Karpas-422 (cell line): ENCODE measurements around the gene RNF123. TPM values are rescaled to one million over a fixed set of nuclear protein-coding genes. Genes with fewer than 3 reads are reported as not detected.

ENCODE experiments used
- DNase-seq: peaks from one replicate; pipeline ENCODE4 v3.0.0-alpha.2; 2015
- H2AFZ ChIP-seq: fragments of 200-600 bp; sonication (generic); 2 replicates; pipeline ENCODE4 v1.6.1; 2014; ENCODE audit warnings: antibody characterized with exemption, low read length, mixed read lengths
- H3K27ac ChIP-seq: fragments of 200-600 bp; sonication (generic); 2 replicates; pipeline ENCODE4 v1.5.1; 2014; ENCODE audit warnings: mild to moderate bottlenecking, low read length, moderate library complexity
- H3K27me3 ChIP-seq: fragments of 200-600 bp; sonication (generic); 2 replicates; pipeline ENCODE4 v1.6.1; 2014; ENCODE audit warnings: low read length, mixed read lengths
- H3K36me3 ChIP-seq: fragments of 200-600 bp; sonication (generic); 2 replicates; pipeline ENCODE4 v1.6.1; 2014; ENCODE audit warnings: low read length, mixed read lengths; ENCODE audit not compliant: insufficient read depth
- H3K4me1 ChIP-seq: fragments of 200-600 bp; sonication (generic); 2 replicates; pipeline ENCODE4 v1.6.1; 2014; ENCODE audit warnings: mild to moderate bottlenecking, low read length, mixed read lengths
- H3K4me2 ChIP-seq: fragments of 200-600 bp; sonication (generic); 2 replicates; pipeline ENCODE4 v1.6.1; 2014; ENCODE audit warnings: low read length, low read depth, mild to moderate bottlenecking; ENCODE audit not compliant: poor library complexity, severe bottlenecking
- H3K4me3 ChIP-seq: fragments of 200-600 bp; sonication (generic); 2 replicates; pipeline ENCODE4 v1.5.1; 2014; ENCODE audit warnings: mild to moderate bottlenecking, antibody characterized with exemption, low read length, mixed read lengths
- H3K79me2 ChIP-seq: fragments of 200-600 bp; sonication (generic); 2 replicates; pipeline ENCODE4 v1.6.1; 2014; ENCODE audit warnings: mild to moderate bottlenecking, low read length, mixed read lengths
- H3K9ac ChIP-seq: fragments of 200-600 bp; sonication (generic); 2 replicates; pipeline ENCODE4 v1.6.0; 2014; ENCODE audit warnings: low read length
- H3K9me2 ChIP-seq: fragments of 200-600 bp; sonication (generic), shearing (Covaris generic); replicated peaks from 2 replicates; pipeline ENCODE4 v1.6.0; 2014; ENCODE audit warnings: mild to moderate bottlenecking, low read length, moderate library complexity; ENCODE audit not compliant: insufficient read depth
- H3K9me3 ChIP-seq: fragments of 300-700, 200-600 bp; sonication (generic); 2 replicates; pipeline ENCODE4 v1.6.1; 2014; ENCODE audit warnings: low read length, mixed read lengths
- H4K20me1 ChIP-seq: fragments of 200-600 bp; sonication (generic); 2 replicates; pipeline ENCODE4 v1.6.1; 2014; ENCODE audit warnings: mild to moderate bottlenecking, antibody characterized with exemption, low read length, low read depth; ENCODE audit not compliant: insufficient read depth
- total RNA-seq: library from RNA; depleted of rRNA; stranded (reverse); fragments of >200 nt; shearing (Covaris generic); gene quantifications from 2 replicates; pipeline ENCODE4 v1.2.3, GENCODE V29; 2014; ENCODE audit warnings: low replicate concordance

The RNF123 gene
- total RNA-seq, 1 experiment from 2014 or later = 20.1 TPM

- Histone ChIP-seq H3K79me2 (no peaks in the 10 kb centered on the region), H3K9me2 (no peaks in the 10 kb centered on the region), H3K27ac (no peak overlapping the region), H3K36me3 (no peaks in the 10 kb centered on the region), H2AFZ (no peak overlapping the region), H3K9ac (no peak overlapping the region), H3K27me3 (no peaks in the 10 kb centered on the region), H3K4me3 (no peak overlapping the region), H4K20me1 (no peaks in the 10 kb centered on the region), H3K4me2 (no peak overlapping the region), H3K9me3 (no peaks in the 10 kb centered on the region), H3K4me1 (no peaks in the 10 kb centered on the region)
- no peak for DNase-seq
Observed at GRCh38 chr3:49704629-49705028, 15.3 kb downstream of the RNF123 start.

- no peak overlapping the region for H3K9ac ChIP-seq
- no peak overlapping the region for H2AFZ ChIP-seq
- no peaks in the 10 kb centered on the region for H3K36me3 ChIP-seq
- no peaks in the 10 kb centered on the region for H4K20me1 ChIP-seq
- H3K79me2 ChIP-seq = no peaks in the 10 kb centered on the region
- H3K9me2 ChIP-seq = no peaks in the 10 kb centered on the region
- no peaks in the 10 kb centered on the region for H3K27me3 ChIP-seq
- no peak for DNase-seq
- H3K4me2 ChIP-seq = no peak overlapping the region
- no peaks in the 10 kb centered on the region for H3K9me3 ChIP-seq
- no peak overlapping the region for H3K4me3 ChIP-seq
- no peaks in the 10 kb centered on the region for H3K4me1 ChIP-seq
- H3K27ac ChIP-seq = no peak overlapping the region
Observed at GRCh38 chr3:49705390-49705960, 16.1 kb downstream of the RNF123 start.

- no peak for DNase-seq
- no peaks in the 10 kb centered on the region for H3K9me2 ChIP-seq
- no peaks in the 10 kb centered on the region for H3K9me3 ChIP-seq
Observed at GRCh38 chr3:49706456-49707112, 17.2 kb downstream of the RNF123 start.

GRCh38 chr3:49707113-49707480, 17.7 kb downstream of the RNF123 start:
- no peaks in the 10 kb centered on the region for H3K36me3 ChIP-seq
- no peak overlapping the region for H3K9ac ChIP-seq
- no peaks in the 10 kb centered on the region for H3K9me2 ChIP-seq
- H3K4me3 ChIP-seq = no peak overlapping the region
- H3K4me1 ChIP-seq = no peaks in the 10 kb centered on the region
- no peaks in the 10 kb centered on the region for H4K20me1 ChIP-seq
- no peaks in the 10 kb centered on the region for H3K9me3 ChIP-seq
- no peak overlapping the region for H3K27ac ChIP-seq
- H3K79me2 ChIP-seq = no peaks in the 10 kb centered on the region
- no peak overlapping the region for H3K4me2 ChIP-seq
- no peak overlapping the region for H2AFZ ChIP-seq
- no peaks in the 10 kb centered on the region for H3K27me3 ChIP-seq
- no peak for DNase-seq

More at GRCh38 chr3:49706456-49707112, 17.2 kb downstream of the RNF123 start:
- no peak overlapping the region for H3K27ac ChIP-seq
- H3K36me3 ChIP-seq = no peaks in the 10 kb centered on the region
- H3K27me3 ChIP-seq = no peaks in the 10 kb centered on the region
- H3K79me2 ChIP-seq = no peaks in the 10 kb centered on the region
- H3K9ac ChIP-seq = no peak overlapping the region
- no peak overlapping the region for H3K4me3 ChIP-seq
- H3K4me1 ChIP-seq = no peaks in the 10 kb centered on the region
- no peaks in the 10 kb centered on the region for H4K20me1 ChIP-seq
- no peak overlapping the region for H3K4me2 ChIP-seq
- no peak overlapping the region for H2AFZ ChIP-seq

- Histone ChIP-seq H3K4me2 (no peak overlapping the region), H3K4me1 (no peaks in the 10 kb centered on the region), H2AFZ (no peak overlapping the region)
Observed at GRCh38 chr3:49709852-49710251, 20.5 kb downstream of the RNF123 start.

GRCh38 chr3:49711489-49711888, 22.1 kb downstream of the RNF123 start:
- Histone ChIP-seq H3K36me3 (no peaks in the 10 kb centered on the region), H2AFZ (no peak overlapping the region), H3K9ac (no peak overlapping the region), H3K9me2 (no peaks in the 10 kb centered on the region), H3K4me2 (no peak overlapping the region), H3K4me1 (no peaks in the 10 kb centered on the region), H3K79me2 (no peaks in the 10 kb centered on the region), H3K27me3 (no peaks in the 10 kb centered on the region), H3K27ac (no peak overlapping the region), H4K20me1 (no peaks in the 10 kb centered on the region), H3K4me3 (no peak overlapping the region), H3K9me3 (no peaks in the 10 kb centered on the region)
- no peak for DNase-seq

More at GRCh38 chr3:49709852-49710251, 20.5 kb downstream of the RNF123 start:
- Histone ChIP-seq H3K36me3 (no peaks in the 10 kb centered on the region), H4K20me1 (no peaks in the 10 kb centered on the region), H3K27me3 (no peaks in the 10 kb centered on the region), H3K9me2 (no peaks in the 10 kb centered on the region), H3K9me3 (no peaks in the 10 kb centered on the region), H3K4me3 (no peak overlapping the region), H3K9ac (no peak overlapping the region), H3K79me2 (no peaks in the 10 kb centered on the region), H3K27ac (no peak overlapping the region)
- no peak for DNase-seq

GRCh38 chr3:49712166-49712565, 22.8 kb downstream of the RNF123 start:
- Histone ChIP-seq H2AFZ (no peak overlapping the region), H3K4me1 (no peaks in the 10 kb centered on the region), H3K4me2 (no peak overlapping the region), H3K9me2 (no peaks in the 10 kb centered on the region), H3K36me3 (no peaks in the 10 kb centered on the region), H3K9ac (no peak overlapping the region), H3K27ac (no peak overlapping the region), H3K9me3 (no peaks in the 10 kb centered on the region), H3K27me3 (no peaks in the 10 kb centered on the region), H3K79me2 (no peaks in the 10 kb centered on the region), H3K4me3 (no peak overlapping the region), H4K20me1 (no peaks in the 10 kb centered on the region)
- DNase-seq = no peak

GRCh38 chr3:49712631-49713317, 23.4 kb downstream of the RNF123 start:
- Histone ChIP-seq H3K27me3 (no peaks in the 10 kb centered on the region), H4K20me1 (no peaks in the 10 kb centered on the region), H3K4me2 (no peak overlapping the region), H3K9me3 (no peaks in the 10 kb centered on the region), H3K36me3 (no peaks in the 10 kb centered on the region), H3K27ac (no peak overlapping the region), H2AFZ (no peak overlapping the region), H3K9me2 (no peaks in the 10 kb centered on the region), H3K4me1 (no peaks in the 10 kb centered on the region), H3K9ac (no peak overlapping the region), H3K4me3 (no peak overlapping the region), H3K79me2 (no peaks in the 10 kb centered on the region)
- no peak for DNase-seq
